Vagina (tissue), 2 donors: ENCODE data around the gene ASCC3. TPM values are rescaled to one million over a fixed set of nuclear protein-coding genes. Genes with fewer than 3 reads are reported as not detected.

ENCODE experiments used
- DNase-seq, 2 donors: peaks; one replicate each; pipeline ENCODE4 v3.0.0-alpha.2; 2017; ENCODE audit errors: extremely low spot score in 2 of 2
- H3K27ac ChIP-seq: fragments of 200-600 bp; sonication (generic); one replicate; pipeline ENCODE4 v1.5.1; 2019
- H3K27me3 ChIP-seq: fragments of 200-600 bp; sonication (generic); one replicate; pipeline ENCODE4 v1.5.1; 2019
- H3K36me3 ChIP-seq, 2 donors: fragments of 200-600 bp; sonication (generic); one replicate each; pipeline ENCODE4 v1.5.1; 2017 to 2019
- H3K4me1 ChIP-seq: fragments of 200-600 bp; sonication (generic); one replicate; pipeline ENCODE4 v1.5.1; 2019
- H3K4me3 ChIP-seq, 2 donors: fragments of 200-600 bp; sonication (generic); 1 replicate in 1 of 2; 2 replicates in 1 of 2; pipeline ENCODE4 v1.5.1; 2016 to 2019
- H3K9me3 ChIP-seq: fragments of 200-600 bp; sonication (generic); one replicate; pipeline ENCODE4 v1.5.1; 2019
- CTCF ChIP-seq, 3 experiments: fragments of 450-650 bp in 2 of 3; fragments of 200-600 bp in 1 of 3; sonication (generic) in 1 of 3; IDR thresholded peaks; one replicate each; pipeline ENCODE4 v1.5.1; 2017 to 2019; ENCODE audit warnings: antibody characterized with exemption in 3 of 3, mild to moderate bottlenecking in 2 of 3, moderate library complexity in 2 of 3
- POLR2A ChIP-seq, 2 donors: fragments of 450-650 bp; IDR thresholded peaks; one replicate each; pipeline ENCODE4 v1.6.1; 2017; ENCODE audit warnings: antibody characterized with exemption in 2 of 2, mild to moderate bottlenecking in 2 of 2, moderate library complexity in 2 of 2
- POLR2AphosphoS5 ChIP-seq, 2 donors: sonication (generic); formaldehyde crosslinking; IDR thresholded peaks; one replicate each; pipeline ENCODE4 v1.9.0; 2017; ENCODE audit warnings: antibody characterized with exemption in 2 of 2, mild to moderate bottlenecking in 2 of 2, low read depth in 1 of 2; ENCODE audit not compliant: insufficient read depth in 1 of 2
- intact Hi-C: fragments of 100-400 bp; cut with DNase I; formaldehyde crosslinking; loops from one replicate; pipeline ENCODE4 v1.15.1; 2023
- total RNA-seq: library from RNA; depleted of rRNA; stranded (reverse); fragments of >200 nt; gene quantifications from one replicate; pipeline ENCODE4 v1.2.3, GENCODE V29; 2016

ASCC3 gene
- total RNA-seq, 1 donor from 2014 or later = 44.7 TPM

GRCh38 chr6:100509101-100509500 is 372.0 kb downstream of the ASCC3 start:
- Histone ChIP-seq H3K27ac (no peak overlapping the region), H3K36me3 (peaks cover 0 to 39% of the 10 kb centered on the region in 2 donors), H3K4me3 (no peak overlapping the region), H3K9me3 (no peaks in the 10 kb centered on the region), H3K4me1 (no peaks in the 10 kb centered on the region), H3K27me3 (no peaks in the 10 kb centered on the region)
- no peak for DNase-seq
- no peak for TF ChIP-seq CTCF (IDR thresholded peaks at IDR 0.05)
- intact Hi-C loops = no loop called here

- DNase-seq = no peak
- Histone ChIP-seq H3K9me3 (no peaks in the 10 kb centered on the region), H3K4me3 (no peak overlapping the region), H3K27me3 (no peaks in the 10 kb centered on the region), H3K27ac (no peak overlapping the region), H3K4me1 (no peaks in the 10 kb centered on the region), H3K36me3 (peaks cover 0 to 26% of the 10 kb centered on the region in 2 donors)
- TF ChIP-seq POLR2AphosphoS5 (IDR thresholded peaks at IDR 0.05; ENCODE audit: insufficient read depth in 1 of 2, low read depth in 1 of 2) (no peak), CTCF (IDR thresholded peaks at IDR 0.05) (no peak), POLR2A (IDR thresholded peaks at IDR 0.05) (no peak)
- intact Hi-C loops = no loop called here
Observed at GRCh38 chr6:100506651-100507050, 374.5 kb downstream of the ASCC3 start.

GRCh38 chr6:100504786-100505737 is 376.1 kb downstream of the ASCC3 start:
- H3K4me3 ChIP-seq = no peak overlapping the region
- TF ChIP-seq POLR2A (IDR thresholded peaks at IDR 0.05) (no peak), POLR2AphosphoS5 (IDR thresholded peaks at IDR 0.05; ENCODE audit: insufficient read depth in 1 of 2, low read depth in 1 of 2) (no peak), CTCF (IDR thresholded peaks at IDR 0.05) (no peak)
- H3K4me1 ChIP-seq = no peaks in the 10 kb centered on the region
- H3K36me3 ChIP-seq = peaks cover 0 to 13% of the 10 kb centered on the region in 2 donors
- no peak overlapping the region for H3K27ac ChIP-seq
- intact Hi-C loops = no loop called here
- no peak for DNase-seq
- H3K9me3 ChIP-seq = no peaks in the 10 kb centered on the region
- H3K27me3 ChIP-seq = no peaks in the 10 kb centered on the region

GRCh38 chr6:100503043-100503705 is 378.0 kb downstream of the ASCC3 start:
- Histone ChIP-seq H3K27me3 (no peaks in the 10 kb centered on the region), H3K4me3 (no peak overlapping the region), H3K27ac (no peak overlapping the region), H3K36me3 (no peaks in the 10 kb centered on the region), H3K9me3 (no peaks in the 10 kb centered on the region), H3K4me1 (no peaks in the 10 kb centered on the region)
- intact Hi-C loops = no loop called here
- TF ChIP-seq CTCF (IDR thresholded peaks at IDR 0.05) = no peak
- TF ChIP-seq POLR2A (IDR thresholded peaks at IDR 0.05) = no peak
- no peak for TF ChIP-seq POLR2AphosphoS5 (IDR thresholded peaks at IDR 0.05; ENCODE audit: insufficient read depth in 1 of 2, low read depth in 1 of 2)
- no peak for DNase-seq
